Pancreas (tissue), 10 donors: ENCODE data around the gene OLA1. TPM values are rescaled to one million over a fixed set of nuclear protein-coding genes. Genes with fewer than 3 reads are reported as not detected.

Experiments
- ATAC-seq, 4 donors: fragments of 200-7000 bp; cut with Tn5 transposase; one replicate each; pipeline versions ENCODE4 v1.8.0 to v1.9.1; 2020; ENCODE audit warnings: mild to moderate bottlenecking in 4 of 4, moderate library complexity in 4 of 4
- DNase-seq, 6 donors: peaks; one replicate each; pipeline ENCODE4 v3.0.0-alpha.2; 2020
- FAIRE-seq: peaks from 2 replicates; lab custom pipeline; 2012; peaks lifted over from hg19 to GRCh38; lab: Jason Lieb, UNC
- H3K27ac ChIP-seq, 4 donors: fragments of 200-600 bp; sonication (generic); 1 replicate in 3 of 4; 2 replicates in 1 of 4; pipeline versions ENCODE4 v1.5.0 to v1.8.0; 2020
- H3K27me3 ChIP-seq, 4 donors: fragments of 200-600 bp; one replicate each; pipeline ENCODE4 v1.8.0; 2021
- H3K36me3 ChIP-seq, 3 donors: fragments of 200-600 bp; sonication (generic) in 1 of 3; one replicate each; pipeline versions ENCODE4 v1.5.0 to v1.8.0; 2020 to 2021
- H3K4me1 ChIP-seq, 3 donors: fragments of 200-600 bp; one replicate each; pipeline ENCODE4 v1.8.0; 2021
- H3K4me3 ChIP-seq, 4 donors: fragments of 200-600 bp; sonication (generic) in 2 of 4; one replicate each; pipeline versions ENCODE4 v1.5.0 to v1.8.0; 2020 to 2021
- H3K9me3 ChIP-seq, 4 donors: fragments of 200-600 bp; one replicate each; pipeline ENCODE4 v1.8.0; 2021
- CTCF ChIP-seq, 4 donors: fragments of 200-600 bp; sonication (generic) in 3 of 4; IDR thresholded peaks; one replicate each; pipeline versions ENCODE4 v1.5.0 to v1.8.0; 2021; ENCODE audit warnings: antibody characterized with exemption in 4 of 4
- WGBS, 2 donors: extraction: QIAGEN DNeasy Blood & Tissue Kit; methylation state at CpG; one replicate each; pipeline ENCODE4 v1.1.7; 2013; 5-methylcytosine and 5-hydroxymethylcytosine counted together
- intact Hi-C, 3 donors: fragments of 100-400 bp; cut with DNase I; formaldehyde crosslinking; loops; one replicate each; pipeline versions ENCODE4 v1.11.1 to v1.14.2; 2022
- polyA plus RNA-seq, 2 donors: library from polyadenylated mRNA; stranded (reverse); fragments of 200-250 nt; gene quantifications; one replicate each; pipeline ENCODE4 v1.2.3, GENCODE V29; 2013
- total RNA-seq, 6 donors: library from RNA; stranded (reverse); fragmentation: NEBNext Ultra II Directional in 4 of 6; extraction: Animal tissue kit (Norgen Biotek cat#: 25700) in 4 of 6; gene quantifications; one replicate each; pipeline versions ENCODE4 v1.2.1 to v1.2.4, GENCODE V29; 2021 to 2023
- donor health status: healthy with polysubstance abuse.
- donor health status: DM: no; HTN: no; CAD: no; lungs with moderate emphysema.
- donor health status: DM: no; HTN: no; CAD: no.
- donor health status: control.
- donor health status: control.
- donor health status: Bipolar disorder and iron deficiency.
- donor health status: DM: yes; HTN: yes; CAD: no.
- donor health status: DM: no; HTN: no; CAD: no.
- donor health status: DM: no; HTN: no; CAD: no.
- donor health status: DM: yes; HTN: yes; CAD: no.

Gene OLA1
- total and polyA plus RNA-seq, 8 donors: 29.1 to 55.8 (median 43.1) TPM

GRCh38 chr2:174259981-174260380 lies 11.6 kb upstream of the OLA1 start:
- H3K9me3 ChIP-seq: no peaks in the 10 kb centered on the region
- no peak for TF ChIP-seq CTCF (IDR thresholded peaks at IDR 0.05)
- no peak overlapping the region for H3K4me3 ChIP-seq
- WGBS, 2 donors: 35 to 50% methylated on average over 1 of the region's 1 CpG
- H3K27ac ChIP-seq: no peak overlapping the region
- no peaks in the 10 kb centered on the region for H3K4me1 ChIP-seq
- ATAC-seq (peak in 1 of 4 donors; percentile 41), FAIRE-seq (no peak), DNase-seq (no peak)
- H3K36me3 ChIP-seq: no peaks in the 10 kb centered on the region
- no peaks in the 10 kb centered on the region for H3K27me3 ChIP-seq
- intact Hi-C loops: no loop called here

- Histone ChIP-seq H3K4me3 (no peak overlapping the region), H3K27ac (no peak overlapping the region), H3K4me1 (no peaks in the 10 kb centered on the region), H3K27me3 (no peaks in the 10 kb centered on the region), H3K9me3 (no peaks in the 10 kb centered on the region), H3K36me3 (no peaks in the 10 kb centered on the region)
- no peak for TF ChIP-seq CTCF (IDR thresholded peaks at IDR 0.05)
- intact Hi-C loops: no loop called here
- DNase-seq: no peak
- FAIRE-seq: no peak
- 95 to 97% methylated on average over 6 of the region's 6 CpGs for WGBS, 2 donors
- ATAC-seq: no peak
These were observed 5.9 kb upstream of the OLA1 start for GRCh38 chr2:174254267-174254666.

DNA sequence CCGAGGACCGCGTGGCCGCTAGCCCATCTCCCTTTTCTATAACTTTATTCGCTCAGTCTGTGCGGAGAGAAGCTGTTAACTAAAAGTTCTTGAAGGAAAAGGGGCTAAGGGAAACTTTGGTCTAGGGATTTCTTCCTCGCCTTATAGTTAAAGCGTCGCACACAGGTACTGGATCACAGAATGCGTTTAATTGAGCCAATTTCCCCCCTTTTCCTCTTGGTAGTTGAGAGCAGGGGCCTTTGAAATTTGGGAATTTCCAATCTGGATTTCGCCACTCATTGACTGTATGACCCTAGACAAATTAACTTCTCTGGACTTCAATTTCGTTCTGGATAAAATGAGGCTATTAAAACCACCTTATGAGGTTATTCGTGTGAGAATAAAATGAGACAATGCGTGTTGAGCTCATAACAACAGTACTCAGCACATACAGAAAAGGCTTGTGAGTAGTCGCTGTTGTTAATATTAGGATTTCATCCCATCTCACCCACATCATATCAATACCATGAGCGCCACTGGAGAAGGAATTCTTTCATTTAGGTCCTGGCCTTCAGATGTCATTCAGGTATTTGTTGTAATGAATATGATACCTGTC lies 763 bp upstream of the OLA1 start:
- Histone ChIP-seq H3K36me3 (peaks cover 0 to 4% (median 0%) of the 10 kb centered on the region in 3 donors), H3K4me1 (peaks cover 5 to 11% (median 8%) of the 10 kb centered on the region in 3 donors), H3K27ac (peak overlapping the region; percentile 70 to 88 (median 80)), H3K27me3 (no peaks in the 10 kb centered on the region), H3K4me3 (peak overlapping the region; percentile 53 to 75 (median 57)), H3K9me3 (no peaks in the 10 kb centered on the region)
- DNase-seq (no peak), FAIRE-seq (no peak), ATAC-seq (no peak)
- TF ChIP-seq CTCF (IDR thresholded peaks at IDR 0.05): no peak
- 57 to 58% methylated on average over 16 of the region's 16 CpGs for WGBS, 2 donors
- intact Hi-C loops: no loop called here

- H3K4me3 ChIP-seq: peak overlapping the region; percentile 53 to 93 (median 68)
- peaks cover 0 to 4% (median 0%) of the 10 kb centered on the region in 3 donors for H3K36me3 ChIP-seq
- peaks cover 5 to 11% (median 8%) of the 10 kb centered on the region in 3 donors for H3K4me1 ChIP-seq
- no peak for TF ChIP-seq CTCF (IDR thresholded peaks at IDR 0.05)
- no peak for DNase-seq
- FAIRE-seq: no peak
- peak overlapping the region; percentile 70 to 88 (median 80) for H3K27ac ChIP-seq
- intact Hi-C loops: no loop called here
- WGBS, 2 donors: 7 to 12% methylated on average over 14 of the region's 14 CpGs
- H3K27me3 ChIP-seq: no peaks in the 10 kb centered on the region
- H3K9me3 ChIP-seq: no peaks in the 10 kb centered on the region
- peak; percentile 23 to 49 (median 44) for ATAC-seq
These were observed 702 bp downstream of the OLA1 start for GRCh38 chr2:174247474-174248186.
